Hair follicle dermal papilla cell (primary cell): ENCODE data around the gene DLL3. TPM values are rescaled to one million over a fixed set of nuclear protein-coding genes. Genes with fewer than 3 reads are reported as not detected.

Experiments used
- total RNA-seq: library from RNA; depleted of rRNA; stranded (reverse); fragments of >200 nt; gene quantifications from 2 replicates; pipeline ENCODE4 v1.2.3, GENCODE V29; 2012

Gene DLL3, protein sequence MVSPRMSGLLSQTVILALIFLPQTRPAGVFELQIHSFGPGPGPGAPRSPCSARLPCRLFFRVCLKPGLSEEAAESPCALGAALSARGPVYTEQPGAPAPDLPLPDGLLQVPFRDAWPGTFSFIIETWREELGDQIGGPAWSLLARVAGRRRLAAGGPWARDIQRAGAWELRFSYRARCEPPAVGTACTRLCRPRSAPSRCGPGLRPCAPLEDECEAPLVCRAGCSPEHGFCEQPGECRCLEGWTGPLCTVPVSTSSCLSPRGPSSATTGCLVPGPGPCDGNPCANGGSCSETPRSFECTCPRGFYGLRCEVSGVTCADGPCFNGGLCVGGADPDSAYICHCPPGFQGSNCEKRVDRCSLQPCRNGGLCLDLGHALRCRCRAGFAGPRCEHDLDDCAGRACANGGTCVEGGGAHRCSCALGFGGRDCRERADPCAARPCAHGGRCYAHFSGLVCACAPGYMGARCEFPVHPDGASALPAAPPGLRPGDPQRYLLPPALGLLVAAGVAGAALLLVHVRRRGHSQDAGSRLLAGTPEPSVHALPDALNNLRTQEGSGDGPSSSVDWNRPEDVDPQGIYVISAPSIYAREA
- not detected in 2 replicates for total RNA-seq

DNA sequence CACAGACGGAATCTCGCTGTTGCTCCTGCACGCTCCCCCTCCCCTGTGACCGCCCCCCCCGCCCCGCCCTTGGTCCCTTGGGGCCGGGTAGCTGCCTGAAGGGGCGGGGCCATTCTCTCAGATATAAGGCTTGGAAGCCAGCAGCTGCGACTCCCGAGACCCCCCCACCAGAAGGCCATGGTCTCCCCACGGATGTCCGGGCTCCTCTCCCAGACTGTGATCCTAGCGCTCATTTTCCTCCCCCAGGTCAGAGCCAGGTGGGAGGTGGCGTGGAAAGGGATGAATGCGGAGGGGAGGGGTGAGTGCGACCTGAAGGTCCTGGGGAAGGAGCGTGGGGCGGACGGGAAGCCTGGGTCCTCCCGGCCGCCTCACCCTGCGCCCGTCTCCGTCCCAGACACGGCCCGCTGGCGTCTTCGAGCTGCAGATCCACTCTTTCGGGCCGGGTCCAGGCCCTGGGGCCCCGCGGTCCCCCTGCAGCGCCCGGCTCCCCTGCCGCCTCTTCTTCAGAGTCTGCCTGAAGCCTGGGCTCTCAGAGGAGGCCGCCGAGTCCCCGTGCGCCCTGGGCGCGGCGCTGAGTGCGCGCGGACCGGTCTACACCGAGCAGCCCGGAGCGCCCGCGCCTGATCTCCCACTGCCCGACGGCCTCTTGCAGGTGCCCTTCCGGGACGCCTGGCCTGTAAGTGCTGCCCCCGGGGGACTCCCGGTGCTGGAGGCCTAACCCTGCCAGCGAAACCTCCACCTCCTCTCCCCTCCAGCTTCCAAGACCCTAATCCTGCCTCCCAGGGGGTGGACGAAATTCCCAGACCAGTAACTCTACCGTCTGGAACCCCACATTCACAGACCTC lies at the start of gene DLL3:
TSS of gene DLL3 (plus strand) at position 150 of the 845 bp plus-strand sequence. CDS start at position 178, 28 bp downstream.

DNA sequence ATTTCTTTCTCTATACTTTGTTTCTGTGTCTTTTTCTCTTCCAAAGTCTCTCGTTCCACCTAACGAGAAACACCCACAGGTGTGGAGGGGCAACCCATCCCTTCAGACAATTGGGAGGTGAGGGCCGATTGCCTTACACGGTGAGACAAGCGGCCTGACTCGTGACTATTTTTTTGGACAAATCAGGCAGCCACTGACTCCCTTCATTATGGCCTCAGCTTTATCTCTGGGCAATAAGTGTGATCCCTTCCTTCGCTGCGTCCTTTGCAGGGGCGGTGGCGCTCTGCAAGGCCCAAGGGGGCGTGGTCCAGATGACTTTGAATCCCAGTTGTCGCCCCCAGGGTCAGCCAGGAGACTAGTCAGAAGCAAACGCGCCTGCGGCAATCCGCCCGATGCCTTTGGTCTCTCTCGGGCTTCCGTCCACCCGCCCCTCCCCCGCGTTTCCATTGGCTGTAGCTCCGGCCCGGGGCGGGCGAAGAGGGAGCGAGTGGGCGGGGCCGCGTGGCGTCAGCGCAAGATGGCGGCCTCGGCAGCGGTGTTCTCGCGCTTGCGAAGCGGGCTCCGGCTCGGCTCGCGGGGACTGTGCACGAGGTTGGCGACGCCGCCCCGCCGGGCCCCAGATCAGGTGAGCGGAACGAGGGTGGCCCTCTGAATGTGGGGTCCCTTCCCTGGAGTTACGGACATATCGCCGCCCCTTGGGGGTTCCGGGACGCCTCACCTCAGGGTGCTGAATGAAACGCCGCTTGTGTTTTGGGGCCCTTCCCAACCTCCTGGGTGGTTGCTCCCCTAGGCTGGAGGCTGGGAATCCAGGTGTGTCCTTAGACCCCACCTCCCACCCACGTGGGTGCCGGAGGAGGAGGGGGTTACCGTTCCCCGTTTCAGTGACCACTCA lies 18.2 kb upstream of the DLL3 start, which contains the start of gene TIMM50:
TSS of gene TIMM50 (plus strand) at position 502 of the 892 bp plus-strand sequence. CDS start at position 518, 16 bp downstream.

DNA sequence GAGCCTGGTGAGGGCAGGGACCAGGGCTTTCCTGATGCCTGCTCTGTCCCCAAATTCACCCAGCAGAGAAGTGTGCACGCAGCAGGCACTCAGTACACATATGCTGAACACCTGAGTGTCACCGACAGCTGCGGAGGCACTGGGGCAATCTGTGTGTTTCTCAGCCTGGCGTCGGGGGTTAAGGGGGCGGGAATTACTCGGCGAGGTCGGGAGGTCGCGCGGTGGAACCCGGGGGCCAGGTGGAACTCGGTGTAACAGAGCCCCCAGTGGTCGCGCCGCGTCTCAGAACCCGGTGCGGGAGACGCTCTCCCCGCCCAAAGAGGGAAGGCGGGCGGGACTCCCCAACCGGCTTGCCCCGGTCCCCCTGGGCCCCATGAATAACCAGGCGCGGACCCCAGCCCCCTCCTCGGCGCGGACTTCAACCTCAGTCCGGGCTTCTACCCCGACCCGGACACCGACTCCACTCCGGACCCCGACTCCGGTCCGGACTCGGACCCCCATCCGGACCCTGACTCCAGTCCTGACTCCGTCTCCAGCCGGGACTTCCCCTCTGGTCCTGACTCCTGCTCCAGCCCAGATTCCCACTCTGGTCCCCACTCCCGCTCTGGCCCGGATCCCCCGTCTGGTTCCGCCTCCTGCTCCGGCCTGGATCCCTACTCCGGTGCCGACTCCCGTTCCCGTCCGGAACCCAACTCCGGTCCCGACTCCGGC lies 16.2 kb downstream of the DLL3 start, which contains the start of gene SELENOV:
TSS of gene SELENOV (plus strand) at position 300 of the 711 bp plus-strand sequence. CDS start at position 374, 74 bp downstream.

DNA sequence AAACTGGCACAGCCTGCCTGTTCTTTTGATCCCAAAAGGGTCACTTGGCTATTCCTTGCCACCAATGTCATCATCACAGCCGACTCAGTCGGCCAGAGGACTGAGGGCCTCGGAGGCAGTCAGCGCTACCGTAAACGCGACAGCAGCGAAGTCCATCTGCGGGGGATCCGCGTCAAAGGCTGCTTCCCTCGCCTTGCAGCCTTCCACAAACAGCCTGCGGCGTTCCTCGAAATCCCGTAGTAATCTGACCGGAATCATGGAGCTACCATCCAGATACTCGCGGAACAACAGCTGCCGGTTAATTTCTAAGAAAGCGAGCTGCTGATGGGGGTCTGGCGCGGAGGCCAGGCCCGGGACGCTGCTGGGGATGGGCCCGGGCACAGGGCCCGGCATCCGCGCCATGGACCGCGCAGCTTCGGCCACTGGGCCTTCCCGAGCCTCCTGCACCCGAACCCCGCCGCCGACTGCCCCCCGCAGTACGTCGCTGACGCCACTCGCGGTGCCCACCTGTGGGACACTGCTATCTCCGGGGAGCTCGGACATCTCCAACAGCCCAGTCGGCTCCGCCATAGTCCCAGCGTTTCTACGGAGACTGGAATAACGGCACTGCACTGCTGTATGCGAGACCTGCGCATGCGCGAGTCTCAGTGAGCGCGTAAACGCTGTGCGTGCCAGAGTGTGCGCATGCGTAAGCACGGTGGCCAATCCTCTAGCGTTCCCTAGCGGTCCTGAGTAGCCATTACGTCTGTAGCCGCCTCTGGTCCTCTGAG lies 33.7 kb downstream of the DLL3 start, which contains the start of gene EID2B:
TSS of gene EID2B (minus strand) at position 620 of the 770 bp plus-strand sequence. CDS start at position 570, 50 bp downstream.

DNA sequence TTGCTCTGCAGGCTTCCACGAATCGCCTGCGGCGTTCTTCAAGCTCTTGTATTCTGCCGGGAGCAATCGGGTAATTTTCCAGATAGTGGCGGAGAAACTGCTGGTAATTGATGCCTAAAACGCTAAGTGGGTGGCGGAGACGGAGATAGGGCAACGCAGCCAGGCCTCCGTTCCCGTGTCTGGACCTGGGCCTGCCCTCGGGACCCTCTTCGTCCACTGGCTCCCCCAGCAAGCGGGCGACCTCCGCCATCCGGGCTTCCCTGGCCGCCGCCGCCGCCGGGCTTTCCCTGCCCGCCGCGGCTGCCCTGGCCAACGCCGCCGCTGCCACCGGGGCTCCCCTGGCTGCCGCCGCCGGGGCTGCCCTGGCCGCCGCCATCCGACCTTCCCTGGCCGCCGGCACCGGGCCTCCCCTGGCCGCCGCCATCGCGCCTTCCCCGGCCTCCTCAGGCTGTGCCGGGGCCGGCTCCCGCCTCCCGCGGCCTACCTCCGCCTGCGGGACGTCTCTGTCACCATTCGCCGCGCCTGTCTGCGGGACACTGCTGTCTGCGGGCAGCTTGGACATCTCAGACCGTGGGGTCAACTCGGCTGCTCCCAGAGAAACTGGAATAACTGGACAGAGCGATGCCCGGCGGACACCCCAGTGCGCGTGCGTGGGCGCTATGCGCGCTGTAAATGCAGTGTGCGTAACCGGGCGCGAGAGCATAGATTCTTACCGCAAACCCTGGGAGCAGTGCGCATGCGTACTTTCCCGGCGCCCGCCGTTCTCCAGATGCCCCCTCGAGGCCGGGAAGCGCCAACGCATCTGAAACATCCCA lies 41.0 kb downstream of the DLL3 start, which contains the start of gene EID2:
TSS of gene EID2 (minus strand) at position 644 of the 815 bp plus-strand sequence. CDS start at position 562, 82 bp downstream.

Other genes starting within 250 kb of the DLL3 start
- not detected in 2 replicates for gene IFNL2, start 230.6 kb upstream of the DLL3 start, total RNA-seq
- gene IFNL1, start 202.5 kb upstream of the DLL3 start, total RNA-seq = not detected in 2 replicates
- gene LRFN1, start 178.1 kb upstream of the DLL3 start, total RNA-seq = 0.24 and 0.32 TPM in 2 replicates
- gene GMFG, start 162.9 kb upstream of the DLL3 start, total RNA-seq = 3.7 and 8.4 TPM in 2 replicates
- 109 and 110 TPM in 2 replicates for gene SAMD4B, start 156.5 kb upstream of the DLL3 start, total RNA-seq
- gene PAF1, start 107.8 kb upstream of the DLL3 start, total RNA-seq = 32.9 and 35.5 TPM in 2 replicates
- gene MED29, start 107.6 kb upstream of the DLL3 start, total RNA-seq = 31.2 and 32.2 TPM in 2 replicates
- gene ZFP36, start 92.1 kb upstream of the DLL3 start, total RNA-seq = 18.9 and 19.0 TPM in 2 replicates
- 41.0 and 41.9 TPM in 2 replicates for gene PLEKHG2, start 86.3 kb upstream of the DLL3 start, total RNA-seq
- gene RPS16, start 63.0 kb upstream of the DLL3 start, total RNA-seq = 213 and 236 TPM in 2 replicates
- 87.7 and 93.9 TPM in 2 replicates for gene SUPT5H, start 53.4 kb upstream of the DLL3 start, total RNA-seq
- gene TIMM50, start 18.1 kb upstream of the DLL3 start, total RNA-seq = 32.9 and 33.4 TPM in 2 replicates
- not detected in 2 replicates for gene SELENOV, start 16.2 kb downstream of the DLL3 start, total RNA-seq
- 3.7 and 4.4 TPM in 2 replicates for gene EID2B, start 33.9 kb downstream of the DLL3 start, total RNA-seq
- 9.0 and 9.2 TPM in 2 replicates for gene EID2, start 41.2 kb downstream of the DLL3 start, total RNA-seq
- gene LGALS13, start 103.6 kb downstream of the DLL3 start, total RNA-seq = not detected in 2 replicates
- gene LGALS16, start 157.0 kb downstream of the DLL3 start, total RNA-seq = not detected in 2 replicates
- gene LGALS14, start 205.5 kb downstream of the DLL3 start, total RNA-seq = not detected in 2 replicates
- not detected in 2 replicates for gene CLC, start 239.1 kb downstream of the DLL3 start, total RNA-seq